Astrocyte of the spinal cord (primary cell): Measurements from ENCODE around the gene FKBP15.

Experiments
- DNase-seq: peaks from one replicate; pipeline ENCODE4 v3.0.0; 2011; ENCODE audit warnings: low read depth, low spot score
- H3K4me3 ChIP-seq: 2 replicates; pipeline ENCODE4 v1.5.1; 2011; ENCODE audit warnings: low read depth, mild to moderate bottlenecking, low read length, moderate library complexity
- in situ Hi-C: cut with HindIII; loops from 2 replicates; pipeline ENCODE4 v1.10.0; 2017; ENCODE audit warnings: low sequenced_read_pairs
- TF ChIP-seq, protein P1 (sequence below): IDR thresholded peaks from 2 replicates; pipeline ENCODE4 v1.5.1; 2012; ENCODE audit warnings: low read depth, mild to moderate bottlenecking, low read length, inconsistent platforms

The FKBP15 gene

GRCh38 chr9:113164536-113165300 lies 56.4 kb downstream of the FKBP15 start:
- TF ChIP-seq, protein P1, sequence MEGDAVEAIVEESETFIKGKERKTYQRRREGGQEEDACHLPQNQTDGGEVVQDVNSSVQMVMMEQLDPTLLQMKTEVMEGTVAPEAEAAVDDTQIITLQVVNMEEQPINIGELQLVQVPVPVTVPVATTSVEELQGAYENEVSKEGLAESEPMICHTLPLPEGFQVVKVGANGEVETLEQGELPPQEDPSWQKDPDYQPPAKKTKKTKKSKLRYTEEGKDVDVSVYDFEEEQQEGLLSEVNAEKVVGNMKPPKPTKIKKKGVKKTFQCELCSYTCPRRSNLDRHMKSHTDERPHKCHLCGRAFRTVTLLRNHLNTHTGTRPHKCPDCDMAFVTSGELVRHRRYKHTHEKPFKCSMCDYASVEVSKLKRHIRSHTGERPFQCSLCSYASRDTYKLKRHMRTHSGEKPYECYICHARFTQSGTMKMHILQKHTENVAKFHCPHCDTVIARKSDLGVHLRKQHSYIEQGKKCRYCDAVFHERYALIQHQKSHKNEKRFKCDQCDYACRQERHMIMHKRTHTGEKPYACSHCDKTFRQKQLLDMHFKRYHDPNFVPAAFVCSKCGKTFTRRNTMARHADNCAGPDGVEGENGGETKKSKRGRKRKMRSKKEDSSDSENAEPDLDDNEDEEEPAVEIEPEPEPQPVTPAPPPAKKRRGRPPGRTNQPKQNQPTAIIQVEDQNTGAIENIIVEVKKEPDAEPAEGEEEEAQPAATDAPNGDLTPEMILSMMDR, result no peak
- peak; percentile 32 for DNase-seq
- no peak overlapping the region for H3K4me3 ChIP-seq
- in situ Hi-C loops, result no loop called here

DNA sequence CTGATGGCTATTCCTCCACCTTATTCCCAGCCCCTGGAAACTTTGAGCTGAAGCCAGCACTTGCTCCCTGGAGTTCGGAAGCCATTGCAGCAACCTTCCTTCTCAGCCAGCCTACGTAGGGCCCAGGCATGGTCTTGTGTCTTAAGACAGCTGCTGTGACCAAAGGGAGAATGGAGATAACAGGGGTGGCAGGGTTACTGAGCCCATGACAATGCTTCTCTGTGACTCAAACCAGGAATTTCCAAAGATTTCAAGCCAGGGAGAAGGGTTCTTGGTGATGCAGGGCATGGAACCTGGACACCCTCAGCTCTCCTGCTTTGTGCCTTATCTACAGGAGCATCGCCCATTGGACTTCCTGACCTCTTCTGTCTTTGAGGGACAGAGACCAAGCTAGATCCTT lies 58.1 kb downstream of the FKBP15 start:
- TF ChIP-seq, protein P1, result no peak
- no peak overlapping the region for H3K4me3 ChIP-seq
- DNase-seq, result no peak
- in situ Hi-C loops, result no loop called here

DNA sequence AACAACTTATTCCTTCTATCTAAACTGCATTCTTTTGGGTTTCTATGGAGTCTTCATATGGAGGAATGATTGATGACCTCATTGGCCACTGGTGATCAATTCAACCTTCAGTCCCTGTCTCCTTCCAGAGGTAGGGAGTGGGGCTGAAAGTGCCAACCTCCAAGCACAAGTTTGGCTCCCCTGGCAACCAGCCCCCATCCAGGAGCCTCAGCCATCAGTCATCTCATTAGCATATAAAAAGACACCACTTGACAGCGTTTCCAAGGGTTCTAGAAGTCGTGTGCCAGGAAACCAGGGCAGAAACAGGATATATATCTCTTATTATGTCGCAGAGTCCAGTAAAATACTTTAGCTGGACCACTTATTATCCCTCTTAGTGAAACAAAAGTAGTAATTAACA lies 60.5 kb downstream of the FKBP15 start:
- in situ Hi-C loops, result no loop called here
- no peak overlapping the region for H3K4me3 ChIP-seq
- no peak for DNase-seq
- TF ChIP-seq, protein P1, result no peak

DNA sequence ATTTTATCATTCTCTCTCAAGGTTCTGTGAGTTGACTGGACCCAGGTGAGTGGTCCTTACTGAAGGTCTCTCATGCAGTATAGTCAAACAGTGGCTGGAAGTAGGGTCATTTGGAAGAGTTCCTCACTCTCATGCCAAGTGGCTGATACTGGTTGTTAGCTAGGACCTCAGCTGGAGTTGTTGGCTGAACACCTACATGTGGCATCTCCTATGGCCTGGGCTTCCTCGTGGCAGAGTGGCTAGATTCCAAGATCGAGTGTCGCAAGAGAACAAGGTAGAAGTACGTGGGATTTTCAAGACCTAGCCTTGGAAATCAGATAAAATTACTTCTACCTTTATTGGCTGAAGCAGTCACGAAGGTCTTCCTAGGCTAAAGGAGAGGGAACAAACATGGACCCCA lies 62.6 kb downstream of the FKBP15 start:
- TF ChIP-seq, protein P1, result no peak
- H3K4me3 ChIP-seq, result no peak overlapping the region
- in situ Hi-C loops, result no loop called here
- DNase-seq, result no peak

GRCh38 chr9:113156880-113157279 lies 64.2 kb downstream of the FKBP15 start:
- TF ChIP-seq, protein P1, result no peak
- no peak overlapping the region for H3K4me3 ChIP-seq
- no peak for DNase-seq
- in situ Hi-C loops, result no loop called here

DNA sequence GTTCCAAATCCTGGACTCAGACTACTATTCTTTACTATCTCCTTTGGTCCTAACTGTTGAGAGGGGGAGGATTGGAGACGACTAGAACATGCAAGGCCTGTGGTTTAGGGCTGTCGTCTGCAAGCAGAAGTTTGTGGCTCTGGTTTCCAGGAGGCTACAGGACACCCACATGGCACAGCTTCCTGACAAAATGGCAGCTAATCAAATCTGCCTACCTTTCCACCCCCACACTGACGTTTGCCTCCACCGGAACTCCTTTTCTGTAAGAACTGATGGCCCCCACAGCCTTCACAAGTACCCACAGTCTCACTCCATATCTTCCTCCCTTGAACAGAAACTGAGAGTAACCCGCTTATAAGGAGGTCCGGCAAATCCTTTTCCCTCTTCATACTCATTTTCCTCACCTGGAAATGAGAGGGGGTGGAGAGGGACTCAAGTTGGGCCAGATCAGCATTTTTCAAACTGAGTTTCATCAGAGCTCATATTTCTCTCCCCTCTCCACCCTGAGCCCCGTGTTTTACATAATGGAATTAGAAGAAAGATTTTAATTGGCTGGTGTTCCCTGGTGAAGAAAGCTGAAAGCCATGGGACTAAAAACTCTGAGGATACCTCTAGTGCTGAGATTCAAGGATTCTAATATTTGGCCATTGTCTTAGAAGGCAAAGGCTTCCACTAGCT lies 65.0 kb downstream of the FKBP15 start:
- no peak for DNase-seq
- TF ChIP-seq, protein P1, result no peak
- no peak overlapping the region for H3K4me3 ChIP-seq
- in situ Hi-C loops, result no loop called here
